PC-3 (cell line): ENCODE data around the gene CASTOR1. TPM values are rescaled to one million over a fixed set of nuclear protein-coding genes. Genes with fewer than 3 reads are reported as not detected.
A peak's percentile ranks its signal among the peaks of the same experiment; 100 is the strongest.

Experiments
- ATAC-seq: fragments of 200-7000 bp; cut with Tn5 transposase; 2 replicates; pipeline ENCODE4 v1.9.1; 2020; ENCODE audit warnings: mild to moderate bottlenecking, moderate library complexity
- BruUV-seq: library from RNA; stranded (reverse); fragments of 400-500 nt; replicated peaks from 2 replicates; lab custom pipeline; 2021; lab: Mats Ljungman, UMichigan
- CTCF ChIA-PET: fragments of 300-600 bp; sonication (Branson Sonifier 250); formaldehyde crosslinking; loops from one replicate; lab custom pipeline; 2022; ENCODE audit warnings: antibody characterized with exemption; lab: Charles Lee
- POLR2A ChIA-PET: fragments of 300-600 bp; sonication (Branson Sonifier 250); formaldehyde crosslinking; loops from one replicate; lab custom pipeline; 2022; ENCODE audit warnings: antibody characterized with exemption; ENCODE audit not compliant: unreplicated experiment; lab: Charles Lee
- DNase-seq: peaks from one replicate; pipeline ENCODE4 v3.0.0-alpha.2; 2015
- H2AFZ ChIP-seq: fragments of 300-600 bp; sonication (generic); 2 replicates; pipeline ENCODE4 v1.6.0; 2016; ENCODE audit warnings: antibody characterized with exemption, low read length
- H3F3A ChIP-seq: fragments of 300-600 bp; sonication (generic); one replicate; pipeline ENCODE4 v1.6.0; 2017; ENCODE audit warnings: antibody characterized with exemption, low read length, control low read depth, mild to moderate bottlenecking; ENCODE audit not compliant: unreplicated experiment
- H3K27ac ChIP-seq: fragments of 300-600 bp; sonication (generic); 2 replicates; pipeline ENCODE4 v1.5.1; 2016; ENCODE audit warnings: mild to moderate bottlenecking, low read length
- H3K27me3 ChIP-seq: fragments of 300-600 bp; sonication (generic); 2 replicates; pipeline ENCODE4 v1.6.1; 2016; ENCODE audit warnings: low read length, mixed read lengths
- H3K36me3 ChIP-seq: fragments of 300-600 bp; sonication (generic); 2 replicates; pipeline ENCODE4 v1.6.1; 2016; ENCODE audit warnings: low read depth, mixed run types, low read length, mixed read lengths
- H3K4me1 ChIP-seq: fragments of 300-600 bp; sonication (generic); 2 replicates; pipeline ENCODE4 v1.5.1; 2016; ENCODE audit warnings: low read length; ENCODE audit not compliant: insufficient read depth
- H3K4me2 ChIP-seq: fragments of 300-600 bp; sonication (generic); 2 replicates; pipeline ENCODE4 v1.6.0; 2016; ENCODE audit warnings: low read length
- H3K4me3 ChIP-seq: fragments of 300-600 bp; sonication (generic); 2 replicates; pipeline ENCODE4 v1.5.1; 2016; ENCODE audit warnings: mild to moderate bottlenecking, low read length, mixed read lengths
- H3K79me2 ChIP-seq: fragments of 300-600 bp; sonication (generic); 2 replicates; pipeline ENCODE4 v1.6.1; 2017; ENCODE audit warnings: low read length, mixed read lengths
- H3K9ac ChIP-seq: fragments of 300-600 bp; sonication (generic); 2 replicates; pipeline ENCODE4 v1.6.0; 2016; ENCODE audit warnings: mild to moderate bottlenecking, low read length
- H3K9me2 ChIP-seq: fragments of 300-600 bp; sonication (generic); replicated peaks from 2 replicates; pipeline ENCODE4 v1.6.1; 2016; ENCODE audit warnings: mixed run types, low read length, mixed read lengths
- H3K9me3 ChIP-seq: fragments of 300-600 bp; sonication (generic); 2 replicates; pipeline ENCODE4 v1.6.1; 2016; ENCODE audit warnings: low read length, mixed read lengths
- H4K20me1 ChIP-seq: fragments of 300-600 bp; sonication (generic); 2 replicates; pipeline ENCODE4 v1.6.1; 2016; ENCODE audit warnings: low read length, mixed read lengths
- EZH2 ChIP-seq: fragments of 300-600 bp; sonication (generic); IDR thresholded peaks from one replicate; pipeline ENCODE4 v1.6.1; 2017; ENCODE audit warnings: antibody characterized with exemption, mild to moderate bottlenecking, low read length; ENCODE audit not compliant: unreplicated experiment
- EZH2phosphoT487 ChIP-seq: fragments of 300-600 bp; sonication (generic); IDR thresholded peaks from 2 replicates; pipeline ENCODE4 v1.6.1; 2018; ENCODE audit warnings: mild to moderate bottlenecking, antibody characterized with exemption, low read length, borderline replicate concordance
- intact Hi-C: fragments of 100-400 bp; cut with micrococcal nuclease; formaldehyde crosslinking; loops from 2 replicates; pipeline ENCODE4 v1.9.0; 2023
- total RNA-seq: library from RNA; depleted of rRNA; stranded (reverse); fragments of >200 nt; gene quantifications from 2 replicates; pipeline ENCODE4 v1.2.3, GENCODE V29; 2014
- TF ChIP-seq, protein P1 (sequence below): fragments of 300-600 bp; sonication (generic); conservative IDR thresholded peaks from 2 replicates; pipeline ENCODE4 v1.5.1; 2017; ENCODE audit warnings: antibody characterized with exemption, low read depth, mild to moderate bottlenecking, low read length

CASTOR1 gene
- total RNA-seq, 1 experiment from 2014 or later = 4.2 TPM

DNA sequence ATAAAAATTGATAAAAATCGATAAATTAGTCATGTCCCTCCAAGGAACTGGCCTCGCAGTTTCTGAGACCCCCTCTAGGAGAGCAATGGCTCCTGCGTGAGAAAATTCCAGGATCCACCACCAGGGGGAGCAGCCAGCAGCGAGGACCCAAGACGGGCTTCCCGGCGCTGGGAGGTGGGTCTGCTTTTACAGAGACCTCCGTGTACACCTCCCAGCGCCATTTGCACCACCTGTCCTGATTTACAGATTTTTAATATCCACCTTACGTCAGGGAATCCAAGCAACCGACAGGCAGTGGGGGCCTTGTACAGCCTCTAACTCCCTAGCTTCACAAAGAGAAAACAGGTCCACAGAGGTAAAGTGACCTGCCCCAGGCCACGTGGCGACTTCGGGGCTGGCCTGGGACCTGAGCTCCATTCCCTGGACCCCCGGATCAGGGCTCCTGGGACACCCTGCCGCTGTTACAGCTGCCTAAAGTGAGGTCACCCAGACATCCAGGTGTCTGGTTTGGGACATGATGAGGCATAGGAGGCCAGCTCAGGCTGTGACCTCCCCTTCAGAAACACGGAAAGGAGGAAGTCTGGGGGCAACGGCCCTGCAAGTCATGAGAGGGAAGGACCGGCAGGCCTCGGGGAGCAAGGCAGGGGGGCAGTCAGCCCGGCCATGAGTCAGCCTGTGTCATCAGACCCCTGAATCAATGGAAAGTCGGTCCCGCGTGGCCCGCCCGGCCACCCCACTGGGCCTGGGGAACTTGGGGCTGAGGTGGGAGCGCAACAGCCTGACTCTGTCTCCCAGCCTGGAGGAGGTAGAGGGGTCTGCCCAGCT, 26.2 kb downstream of the CASTOR1 start:
- H3K4me3 ChIP-seq = peak overlapping the region; percentile 45; the same call in 1 of the 2 replicates
- no TSS peak for BruUV-seq
- H3K9ac ChIP-seq = peak overlapping the region; percentile 60
- H3K4me2 ChIP-seq = peak overlapping the region; percentile 71
- H4K20me1 ChIP-seq = no peaks in the 10 kb centered on the region
- ATAC-seq (peak; percentile 48), DNase-seq (peak; percentile 72)
- no peaks in the 10 kb centered on the region for H3F3A ChIP-seq
- ChIA-PET CTCF (interaction anchor here (1.0 to 1.1 kb wide), 2 partner anchors 25 to 64 kb away, joined by 3 to 4 read pairs; partner anchors contain the start of gene TBC1D10A), POLR2A (no interaction called here)
- H3K79me2 ChIP-seq = peaks cover 9% of the 10 kb centered on the region
- H2AFZ ChIP-seq = peak overlapping the region; percentile 83
- TF ChIP-seq, protein P1, sequence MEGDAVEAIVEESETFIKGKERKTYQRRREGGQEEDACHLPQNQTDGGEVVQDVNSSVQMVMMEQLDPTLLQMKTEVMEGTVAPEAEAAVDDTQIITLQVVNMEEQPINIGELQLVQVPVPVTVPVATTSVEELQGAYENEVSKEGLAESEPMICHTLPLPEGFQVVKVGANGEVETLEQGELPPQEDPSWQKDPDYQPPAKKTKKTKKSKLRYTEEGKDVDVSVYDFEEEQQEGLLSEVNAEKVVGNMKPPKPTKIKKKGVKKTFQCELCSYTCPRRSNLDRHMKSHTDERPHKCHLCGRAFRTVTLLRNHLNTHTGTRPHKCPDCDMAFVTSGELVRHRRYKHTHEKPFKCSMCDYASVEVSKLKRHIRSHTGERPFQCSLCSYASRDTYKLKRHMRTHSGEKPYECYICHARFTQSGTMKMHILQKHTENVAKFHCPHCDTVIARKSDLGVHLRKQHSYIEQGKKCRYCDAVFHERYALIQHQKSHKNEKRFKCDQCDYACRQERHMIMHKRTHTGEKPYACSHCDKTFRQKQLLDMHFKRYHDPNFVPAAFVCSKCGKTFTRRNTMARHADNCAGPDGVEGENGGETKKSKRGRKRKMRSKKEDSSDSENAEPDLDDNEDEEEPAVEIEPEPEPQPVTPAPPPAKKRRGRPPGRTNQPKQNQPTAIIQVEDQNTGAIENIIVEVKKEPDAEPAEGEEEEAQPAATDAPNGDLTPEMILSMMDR = peak; percentile 83
- TF ChIP-seq EZH2phosphoT487 = no peak
- no peaks in the 10 kb centered on the region for H3K36me3 ChIP-seq
- peaks cover 15% of the 10 kb centered on the region for H3K4me1 ChIP-seq
- no peaks in the 10 kb centered on the region for H3K9me2 ChIP-seq
- H3K27ac ChIP-seq = no peak overlapping the region; the same call in 1 of the 2 replicates
- intact Hi-C loops = no loop called here
- no peaks in the 10 kb centered on the region for H3K27me3 ChIP-seq
- H3K9me3 ChIP-seq = no peaks in the 10 kb centered on the region

DNA sequence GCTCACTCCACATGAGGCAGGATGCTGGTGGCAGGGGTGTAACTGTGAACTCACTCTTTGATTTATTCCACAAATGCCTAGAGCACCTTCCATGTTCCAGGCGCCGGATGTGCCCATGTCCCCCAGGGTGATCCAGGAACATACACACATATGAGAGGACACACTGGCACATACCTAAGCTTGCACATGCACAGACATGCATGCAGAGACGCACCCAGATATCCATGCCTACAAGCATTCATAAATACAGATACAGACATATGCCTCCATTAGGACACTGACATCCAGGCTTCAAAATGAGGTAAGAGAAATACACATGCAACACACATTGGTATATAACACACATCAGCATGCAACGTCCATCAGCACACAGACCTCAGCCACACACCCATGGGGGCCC, 27.2 kb downstream of the CASTOR1 start:
- Histone ChIP-seq H3F3A (no peaks in the 10 kb centered on the region), H3K4me3 (no peak overlapping the region), H3K9me2 (no peaks in the 10 kb centered on the region), H3K27ac (no peak overlapping the region), H2AFZ (no peak overlapping the region), H3K27me3 (no peaks in the 10 kb centered on the region), H3K4me2 (no peak overlapping the region), H4K20me1 (no peaks in the 10 kb centered on the region), H3K79me2 (peaks cover 19% of the 10 kb centered on the region), H3K9me3 (no peaks in the 10 kb centered on the region), H3K36me3 (no peaks in the 10 kb centered on the region), H3K4me1 (peaks cover 22% of the 10 kb centered on the region), H3K9ac (no peak overlapping the region)
- ChIA-PET POLR2A (no interaction called here), CTCF (no interaction called here)
- ATAC-seq (no peak), DNase-seq (no peak)
- BruUV-seq = no TSS peak
- intact Hi-C loops = no loop called here
- TF ChIP-seq EZH2 (no peak), EZH2phosphoT487 (no peak)
- TF ChIP-seq, protein P1 = no peak

DNA sequence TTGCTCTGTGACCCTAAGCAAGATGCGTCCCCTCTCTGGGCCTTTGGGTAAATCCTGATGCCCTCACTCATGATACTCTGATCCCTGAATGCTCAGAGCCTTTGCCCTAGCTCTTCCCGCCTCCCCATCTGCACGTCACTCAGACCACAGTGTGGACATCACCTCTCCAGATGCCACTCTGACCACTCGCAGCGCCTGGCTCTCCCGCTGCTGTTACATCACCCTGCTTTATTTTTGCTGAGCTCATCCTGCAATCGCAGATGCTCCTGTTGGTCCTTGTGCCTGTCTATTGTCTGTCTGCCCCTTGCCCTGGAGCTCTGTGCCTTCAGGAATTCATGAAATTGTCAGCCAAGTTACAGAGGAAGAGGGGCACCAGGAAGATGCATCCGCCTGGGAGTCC, 28.2 kb downstream of the CASTOR1 start:
- no peaks in the 10 kb centered on the region for H3K9me2 ChIP-seq
- intact Hi-C loops = no loop called here
- H3K4me3 ChIP-seq = no peak overlapping the region
- CTCF ChIA-PET = no interaction called here
- POLR2A ChIA-PET = no interaction called here
- ATAC-seq = no peak
- peaks cover 29% of the 10 kb centered on the region for H3K79me2 ChIP-seq
- H3K36me3 ChIP-seq = peaks cover under 1% of the 10 kb centered on the region; the same call in 1 of the 2 replicates
- no peak overlapping the region for H3K27ac ChIP-seq
- H3K9ac ChIP-seq = no peak overlapping the region
- no peaks in the 10 kb centered on the region for H3K9me3 ChIP-seq
- no peak for DNase-seq
- no peak for TF ChIP-seq EZH2
- no peak for TF ChIP-seq EZH2phosphoT487
- TF ChIP-seq, protein P1 = no peak
- no peak overlapping the region for H3K4me2 ChIP-seq
- no peak overlapping the region for H2AFZ ChIP-seq
- peaks cover 31% of the 10 kb centered on the region for H3K4me1 ChIP-seq
- BruUV-seq = no TSS peak
- H3F3A ChIP-seq = no peaks in the 10 kb centered on the region
- no peaks in the 10 kb centered on the region for H4K20me1 ChIP-seq
- H3K27me3 ChIP-seq = no peaks in the 10 kb centered on the region
